GM19043 (cell line): ENCODE measurements around the gene CDH16.
"Not testable (repeated sequence)": the region's sequence is repeated elsewhere in the genome, so short reads cannot be mapped to it uniquely, and the experiment has no call there.

Experiments used
- ATAC-seq: cut with Tn5 transposase; IDR thresholded peaks from one replicate; pipeline ENCODE4 v1.9.1; 2021; ENCODE audit warnings: low read depth; ENCODE audit not compliant: unreplicated experiment

The CDH16 gene, protein sequence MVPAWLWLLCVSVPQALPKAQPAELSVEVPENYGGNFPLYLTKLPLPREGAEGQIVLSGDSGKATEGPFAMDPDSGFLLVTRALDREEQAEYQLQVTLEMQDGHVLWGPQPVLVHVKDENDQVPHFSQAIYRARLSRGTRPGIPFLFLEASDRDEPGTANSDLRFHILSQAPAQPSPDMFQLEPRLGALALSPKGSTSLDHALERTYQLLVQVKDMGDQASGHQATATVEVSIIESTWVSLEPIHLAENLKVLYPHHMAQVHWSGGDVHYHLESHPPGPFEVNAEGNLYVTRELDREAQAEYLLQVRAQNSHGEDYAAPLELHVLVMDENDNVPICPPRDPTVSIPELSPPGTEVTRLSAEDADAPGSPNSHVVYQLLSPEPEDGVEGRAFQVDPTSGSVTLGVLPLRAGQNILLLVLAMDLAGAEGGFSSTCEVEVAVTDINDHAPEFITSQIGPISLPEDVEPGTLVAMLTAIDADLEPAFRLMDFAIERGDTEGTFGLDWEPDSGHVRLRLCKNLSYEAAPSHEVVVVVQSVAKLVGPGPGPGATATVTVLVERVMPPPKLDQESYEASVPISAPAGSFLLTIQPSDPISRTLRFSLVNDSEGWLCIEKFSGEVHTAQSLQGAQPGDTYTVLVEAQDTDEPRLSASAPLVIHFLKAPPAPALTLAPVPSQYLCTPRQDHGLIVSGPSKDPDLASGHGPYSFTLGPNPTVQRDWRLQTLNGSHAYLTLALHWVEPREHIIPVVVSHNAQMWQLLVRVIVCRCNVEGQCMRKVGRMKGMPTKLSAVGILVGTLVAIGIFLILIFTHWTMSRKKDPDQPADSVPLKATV

DNA sequence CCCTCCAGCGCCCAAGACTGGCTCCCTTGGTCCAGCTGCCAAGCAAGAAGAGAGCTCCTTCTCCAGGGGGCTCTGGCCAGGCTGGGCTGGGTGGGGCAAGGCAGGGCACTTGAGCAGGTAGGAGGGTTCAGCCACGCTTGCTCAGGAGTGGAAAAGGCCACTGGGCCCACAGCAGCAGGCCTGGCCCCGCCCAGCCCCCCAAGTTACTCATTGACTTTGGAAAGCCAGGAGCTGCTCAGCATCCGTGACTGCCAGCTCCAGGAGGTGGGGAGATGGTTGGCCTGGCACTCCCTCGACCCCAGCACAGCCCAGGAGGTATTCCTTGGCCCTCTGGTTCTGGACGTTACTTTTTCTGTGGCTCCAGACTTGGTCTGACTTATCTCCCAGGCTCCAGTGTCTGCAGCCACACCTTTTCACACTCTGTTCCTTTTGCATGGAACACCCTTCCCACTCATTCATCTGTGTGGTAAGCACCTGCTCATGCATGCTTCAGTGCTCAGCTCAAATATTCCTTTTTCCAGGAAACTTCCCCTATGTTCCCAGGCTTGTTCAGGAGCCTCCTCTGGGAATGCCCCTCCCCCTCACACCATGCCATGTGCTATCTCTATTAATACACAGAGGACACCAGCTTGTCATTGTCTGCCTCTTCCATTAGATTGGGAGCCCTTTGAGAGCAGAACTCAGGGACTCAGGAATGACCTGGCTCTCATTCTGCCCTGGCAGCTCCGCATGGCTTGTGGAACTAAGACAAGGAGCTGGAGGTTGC lies at the start of gene CDH16:
TSS of gene CDH16 (minus strand) at position 83 of the 766 bp plus-strand sequence. CDS start 820 bp downstream, outside the sequence.
- ATAC-seq = no peak

DNA sequence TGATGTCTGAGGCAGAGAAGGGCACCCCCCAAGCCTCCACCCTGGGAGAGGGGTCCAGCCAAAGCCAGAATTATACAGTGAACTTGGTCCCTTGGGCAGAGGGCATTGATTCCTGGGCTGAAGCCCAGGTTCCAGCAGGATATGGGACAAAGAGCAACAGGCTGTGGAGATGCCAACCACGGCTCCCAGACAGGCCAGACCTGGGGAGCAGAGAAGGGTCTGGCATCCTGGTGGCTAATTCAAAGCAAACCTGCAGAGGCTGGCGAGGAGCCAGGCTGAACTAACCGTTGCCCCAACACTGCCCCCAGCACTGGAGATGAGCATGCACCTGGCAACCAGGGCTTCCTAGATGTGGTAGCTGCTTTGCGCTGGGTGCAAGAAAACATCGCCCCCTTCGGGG lies 45.4 kb upstream of the CDH16 start:
- no peak for ATAC-seq

DNA sequence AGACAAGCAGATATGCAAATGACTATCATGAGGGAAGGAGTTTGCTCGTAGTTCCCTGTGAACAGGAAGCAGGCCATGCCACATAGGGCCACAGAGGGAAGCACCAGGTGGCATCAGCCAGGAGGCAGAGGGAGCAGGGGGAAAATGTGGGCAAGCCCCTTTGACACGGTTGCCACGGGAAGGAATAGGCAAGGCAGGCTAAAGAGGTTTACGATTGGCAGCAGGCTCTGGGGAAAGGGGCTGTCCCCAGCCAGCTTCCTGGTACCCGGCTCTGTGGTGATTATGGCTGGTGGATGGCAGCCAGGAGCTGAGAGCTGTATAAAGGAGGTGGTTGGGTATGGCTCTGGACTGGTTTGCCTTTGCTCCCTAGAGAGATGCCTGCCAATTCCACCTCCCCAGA lies 43.2 kb upstream of the CDH16 start:
- ATAC-seq = no peak

DNA sequence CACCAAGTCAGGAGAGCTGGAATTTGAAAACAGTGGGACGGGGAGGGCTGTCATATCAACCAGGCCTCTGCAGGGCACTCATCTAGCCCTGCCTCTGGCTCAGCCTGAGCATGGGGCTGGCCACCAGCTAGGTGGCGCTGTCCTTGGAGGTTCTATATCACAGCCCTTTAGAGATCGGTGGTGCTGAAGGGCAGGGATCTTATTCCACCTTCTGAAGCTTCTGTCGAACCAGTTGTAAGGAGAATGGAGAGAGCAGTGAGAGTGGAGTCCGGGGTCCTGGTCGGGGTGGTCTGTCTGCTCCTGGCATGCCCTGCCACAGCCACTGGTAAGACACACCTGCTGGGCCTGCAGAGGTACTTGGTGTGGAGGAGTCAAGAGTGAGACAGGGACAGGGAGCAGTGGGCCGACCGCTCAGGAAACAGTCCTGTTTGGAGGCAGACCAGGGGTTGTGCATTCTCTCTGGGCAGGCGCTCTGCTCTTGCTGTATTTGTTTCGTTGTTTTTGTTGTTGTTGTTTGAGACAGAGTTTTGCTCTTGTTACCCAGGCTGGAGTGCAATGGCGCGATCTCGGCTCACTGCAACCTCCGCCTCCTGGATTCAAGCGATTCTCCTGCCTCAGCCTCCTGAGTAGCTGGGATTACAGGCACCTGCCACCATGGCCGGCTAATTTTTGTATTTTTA lies 42.5 kb upstream of the CDH16 start, which contains the start of gene CES3:
TSS of gene CES3 (plus strand) at position 202 of the 680 bp plus-strand sequence. CDS start at position 244, 42 bp downstream.
- peak; percentile 91 for ATAC-seq

DNA sequence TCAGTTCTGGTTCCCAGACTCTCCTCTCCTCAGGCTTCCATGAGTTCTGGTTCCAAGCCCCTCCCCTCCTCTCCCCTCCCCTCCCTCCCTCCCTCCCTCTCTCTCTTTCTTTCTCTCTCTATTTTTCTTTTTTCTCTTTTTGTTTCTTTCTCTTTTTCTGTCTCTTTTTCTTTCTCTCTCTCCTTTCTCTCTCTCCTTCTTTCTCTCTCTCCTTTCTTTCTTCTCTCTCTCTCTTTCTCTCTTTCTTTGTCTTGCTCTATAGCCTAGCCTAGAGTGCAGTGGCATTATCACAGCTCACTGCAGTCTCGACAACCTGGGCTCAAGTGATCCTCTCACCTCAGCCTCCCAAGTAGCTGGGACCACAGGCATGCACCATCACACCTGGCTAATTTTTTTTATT lies 41.6 kb upstream of the CDH16 start:
- ATAC-seq = no peak

DNA sequence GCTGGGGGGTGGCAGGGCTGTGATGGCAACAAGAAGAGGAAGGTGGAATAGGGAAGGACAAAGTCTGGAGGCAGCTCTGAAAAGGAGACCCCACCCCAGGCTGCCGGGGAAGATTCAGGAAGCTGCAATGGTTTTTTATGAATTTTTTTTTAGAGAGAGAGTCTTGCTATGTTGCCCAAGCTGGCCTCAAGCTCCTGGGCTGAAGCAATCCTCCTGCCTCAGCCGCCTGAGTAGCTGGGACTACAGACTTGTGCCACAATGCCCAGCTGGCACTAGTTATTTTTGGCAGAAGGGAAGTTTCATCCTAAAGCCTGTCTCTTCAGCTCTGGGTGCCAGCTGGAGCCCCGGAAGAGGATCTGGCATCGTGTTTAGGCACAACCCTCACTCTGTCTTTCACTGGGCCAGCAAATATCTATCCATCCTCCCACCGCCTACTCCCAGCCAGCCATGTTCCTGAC lies 41.0 kb upstream of the CDH16 start:
- no peak for ATAC-seq

DNA sequence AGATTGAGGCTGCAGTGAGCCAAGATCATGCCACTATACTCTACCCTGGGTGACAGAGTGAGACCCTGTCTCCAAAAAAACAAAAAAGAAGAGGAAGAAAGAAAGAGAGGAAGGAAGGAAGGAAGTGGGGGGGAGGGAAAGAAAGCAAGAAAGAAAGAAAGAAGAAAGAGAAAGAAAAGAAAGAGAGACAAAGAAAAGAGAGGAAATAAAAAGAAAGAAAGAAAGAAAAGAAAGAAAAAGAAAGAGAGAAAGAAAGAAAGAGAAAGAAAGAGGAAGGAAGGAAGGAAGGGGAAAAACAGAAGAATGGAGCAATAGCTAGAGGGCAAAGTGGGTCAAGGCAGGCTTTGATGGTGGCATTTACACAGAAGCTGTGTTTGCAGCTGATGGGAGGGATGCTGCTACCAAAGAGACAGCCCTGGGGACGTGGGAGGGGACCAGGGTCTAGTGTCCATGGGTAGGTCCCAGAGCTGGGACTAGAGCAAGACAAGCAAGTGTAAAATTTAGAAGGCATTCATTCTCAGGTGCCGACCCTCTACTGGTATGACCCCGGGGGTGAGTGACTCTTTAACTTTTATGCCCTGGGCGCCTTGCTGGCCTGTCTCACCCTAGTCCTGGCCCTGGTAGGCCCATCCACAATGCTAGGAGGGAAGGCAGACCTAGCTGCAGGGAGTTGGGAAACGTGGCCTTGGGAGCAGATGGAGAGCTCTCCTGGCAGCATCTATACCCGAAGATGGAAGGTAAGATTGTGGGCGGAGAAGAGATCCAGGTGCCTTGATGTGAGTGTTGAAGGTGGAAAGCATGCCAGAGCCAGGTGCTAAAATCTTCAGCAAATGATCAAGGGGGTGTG lies 40.4 kb upstream of the CDH16 start:
- no peak for ATAC-seq

DNA sequence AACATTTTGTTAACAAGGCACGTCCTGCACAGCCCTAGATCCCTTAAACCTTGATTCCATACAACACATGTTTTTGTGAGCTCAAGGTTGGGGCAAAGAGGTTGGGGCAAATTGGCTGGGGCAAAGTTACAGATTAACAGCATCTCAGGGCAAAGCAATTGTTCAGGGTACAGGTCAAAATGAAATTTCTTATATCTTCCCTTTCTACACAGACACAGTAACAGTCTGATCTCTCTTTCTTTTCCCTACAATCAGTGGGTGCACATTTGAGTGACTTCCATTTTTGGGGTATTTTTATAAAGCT lies 37.4 kb upstream of the CDH16 start:
- ATAC-seq = not testable (repeated sequence)

DNA sequence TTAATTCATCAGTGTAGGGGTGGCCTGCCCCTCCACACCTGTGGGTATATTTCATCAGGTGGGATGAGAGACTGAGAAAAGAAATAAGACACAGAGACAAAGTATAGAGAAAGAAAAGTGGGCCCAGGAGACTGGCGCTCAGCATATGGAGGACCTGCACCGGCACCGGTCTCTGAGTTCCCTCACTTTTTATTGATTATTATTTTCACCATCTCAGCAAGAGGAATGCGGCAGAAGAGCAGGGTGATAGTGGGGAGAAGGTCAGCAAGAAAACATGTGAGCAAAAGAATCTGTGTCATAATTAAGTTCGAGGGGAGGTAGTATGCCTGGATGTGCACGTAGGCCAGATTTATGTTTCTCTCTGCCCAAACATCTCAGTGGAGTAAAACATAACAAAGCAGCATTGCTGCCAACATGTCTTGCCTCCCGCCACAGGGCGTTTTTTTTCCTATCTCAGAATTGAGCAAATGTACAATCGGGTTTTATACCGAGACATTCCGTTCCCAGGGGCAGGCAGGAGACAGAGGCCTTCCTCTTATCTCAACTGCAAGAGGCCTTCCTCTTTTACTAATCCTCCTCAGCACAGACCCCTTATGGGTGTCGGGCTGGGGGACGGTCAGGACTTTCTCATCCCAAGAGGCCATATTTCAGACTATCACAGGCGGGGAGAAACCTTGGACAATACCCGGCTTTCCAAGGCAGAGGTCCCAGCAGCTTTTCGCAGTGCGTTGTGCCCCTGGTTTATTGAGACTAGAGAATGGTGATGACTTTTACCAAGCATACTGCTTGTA lies 36.9 kb upstream of the CDH16 start:
- ATAC-seq = not testable (repeated sequence)

DNA sequence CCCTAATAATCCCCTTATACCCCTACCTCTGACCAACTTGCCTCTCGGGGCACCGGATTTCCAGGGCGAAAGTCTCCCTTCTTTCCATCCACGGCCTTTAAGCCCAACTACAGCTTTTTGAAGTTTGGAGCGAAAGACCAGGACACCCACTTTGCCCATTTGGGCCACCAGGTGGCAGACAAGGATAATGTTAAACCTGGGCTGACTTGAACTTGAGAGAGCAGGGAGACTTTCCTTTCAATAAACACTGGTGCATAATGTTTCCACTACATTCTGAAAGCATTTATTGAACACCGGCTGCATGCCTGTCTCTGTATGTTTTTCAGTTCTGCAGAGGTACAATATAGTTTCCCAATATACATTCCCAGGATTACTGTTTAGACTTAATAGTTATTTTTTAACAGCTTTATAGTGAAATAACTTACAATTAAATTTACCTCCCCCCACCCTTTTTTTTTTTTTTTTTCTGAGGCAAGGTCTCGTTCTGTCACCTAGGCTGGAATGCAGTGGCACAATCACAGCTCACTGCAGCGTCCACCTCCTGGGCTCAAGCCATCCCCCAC lies 35.5 kb upstream of the CDH16 start:
- ATAC-seq = no peak

DNA sequence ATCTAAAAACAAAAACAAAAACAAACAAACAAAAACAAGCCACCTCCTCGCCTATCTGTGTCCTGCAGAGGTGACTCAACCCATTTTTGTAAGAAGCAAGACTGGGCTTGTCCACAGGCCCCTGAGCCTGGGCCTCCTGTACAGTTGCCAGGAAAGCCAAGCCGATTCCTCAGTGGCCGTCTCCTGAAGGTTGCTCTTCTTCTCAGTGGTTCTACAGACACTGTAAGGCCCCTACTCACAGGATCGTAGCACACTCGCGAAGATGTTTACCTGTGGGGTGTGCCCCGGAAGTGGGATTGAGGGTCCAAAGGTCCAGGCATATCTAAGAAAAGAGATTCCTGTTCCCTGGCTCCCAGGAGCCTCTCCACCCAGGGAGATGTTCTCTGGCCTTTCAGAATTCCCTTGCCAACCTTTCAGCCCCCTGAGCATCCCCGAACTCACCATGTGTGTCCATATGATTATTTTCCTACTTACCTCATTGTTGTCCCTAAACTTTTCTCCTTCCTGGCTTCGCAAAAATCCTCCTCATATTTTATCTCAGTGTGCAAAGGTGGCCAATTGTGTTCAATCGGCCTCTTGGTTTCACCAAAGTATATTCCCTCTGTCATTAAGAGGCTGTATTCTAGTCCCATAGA lies 34.9 kb upstream of the CDH16 start:
- ATAC-seq = no peak

DNA sequence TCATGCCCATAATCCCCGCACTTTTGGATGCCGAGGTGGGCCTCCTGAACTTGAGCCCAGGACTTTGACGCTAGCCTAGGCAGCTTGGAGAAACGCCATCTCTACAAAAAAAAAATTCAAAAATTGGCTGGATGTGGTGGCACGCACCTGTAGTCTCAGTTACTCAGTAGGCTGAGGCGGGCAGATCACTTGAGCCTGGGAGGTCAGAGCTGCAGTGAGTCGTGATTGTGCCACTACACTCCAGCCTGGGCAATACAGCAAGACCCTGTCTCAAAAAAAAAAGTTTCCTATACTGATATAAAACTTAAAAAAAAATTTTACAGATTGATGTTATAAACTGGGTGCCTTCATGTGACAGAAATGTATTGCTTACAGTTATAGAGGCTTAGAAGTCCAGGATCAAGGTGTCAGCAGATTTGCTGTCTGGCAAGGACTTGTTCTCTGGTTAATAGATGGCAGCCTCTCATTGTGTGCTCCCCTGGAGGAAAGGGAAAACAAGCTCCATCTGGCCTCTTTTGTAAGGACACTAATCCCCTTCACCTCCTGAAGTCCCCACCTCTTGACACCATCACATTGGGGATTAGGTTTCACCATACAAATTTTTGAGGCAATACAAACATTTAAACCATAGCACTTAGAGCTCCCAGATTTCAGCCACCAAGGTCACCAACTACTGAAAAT lies 33.9 kb upstream of the CDH16 start:
- ATAC-seq = no peak

DNA sequence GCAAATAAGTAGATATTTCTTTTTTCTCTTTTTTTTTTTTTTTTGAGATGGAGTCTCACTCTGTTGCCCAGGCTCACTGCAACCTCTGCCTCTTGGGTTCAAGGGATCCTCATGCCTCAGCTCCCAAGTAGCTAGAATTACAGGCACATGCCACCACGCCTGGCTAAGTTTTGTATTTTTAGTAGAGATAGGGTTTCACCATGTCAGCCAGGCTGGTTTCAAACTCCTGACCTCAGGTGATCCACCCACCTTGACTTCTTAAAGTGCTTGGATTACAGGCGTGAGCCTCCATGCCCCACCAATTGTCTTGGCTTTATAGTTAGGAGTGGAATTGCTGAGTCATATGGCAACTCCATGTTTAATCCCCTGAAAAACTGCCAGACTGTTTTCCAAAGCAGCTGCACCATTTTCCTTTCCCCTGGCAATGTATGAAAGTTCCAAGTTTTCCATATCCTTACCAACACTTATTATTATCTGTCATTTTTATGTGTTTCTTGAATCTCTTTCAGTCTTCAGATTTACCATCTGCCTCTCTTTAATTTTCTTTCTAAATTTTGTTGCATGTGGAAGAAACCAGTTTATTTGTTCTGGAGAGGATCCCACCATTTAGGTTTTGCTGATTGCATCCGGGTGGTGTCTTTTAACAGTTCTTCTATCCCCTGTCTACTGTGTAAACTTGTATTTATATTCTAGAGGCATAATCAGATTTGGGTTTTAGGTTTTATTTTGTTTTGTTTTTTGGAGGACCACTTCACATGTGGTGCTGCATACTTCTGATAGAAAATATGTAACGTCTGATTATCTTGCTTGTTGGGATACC lies 32.5 kb upstream of the CDH16 start:
- no peak for ATAC-seq

DNA sequence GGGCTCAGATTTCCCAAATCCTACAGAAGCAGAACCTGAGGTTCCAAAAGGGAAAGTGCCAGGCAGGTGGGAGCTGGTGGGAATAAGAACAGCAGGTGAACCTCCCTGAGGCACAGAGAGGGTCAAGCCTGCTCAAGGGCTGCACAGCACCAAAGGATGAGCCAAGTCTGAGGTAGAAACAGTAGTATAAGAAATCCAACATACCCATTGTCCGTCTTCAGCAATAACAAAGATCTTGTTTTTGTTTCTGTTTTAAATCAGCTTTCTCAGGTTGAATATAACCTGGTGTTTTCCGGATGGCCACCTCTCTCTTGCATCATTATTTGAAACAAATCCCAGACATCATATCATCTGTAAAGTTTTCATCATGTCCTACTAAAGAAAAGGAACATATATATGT lies 31.8 kb upstream of the CDH16 start:
- no peak for ATAC-seq

DNA sequence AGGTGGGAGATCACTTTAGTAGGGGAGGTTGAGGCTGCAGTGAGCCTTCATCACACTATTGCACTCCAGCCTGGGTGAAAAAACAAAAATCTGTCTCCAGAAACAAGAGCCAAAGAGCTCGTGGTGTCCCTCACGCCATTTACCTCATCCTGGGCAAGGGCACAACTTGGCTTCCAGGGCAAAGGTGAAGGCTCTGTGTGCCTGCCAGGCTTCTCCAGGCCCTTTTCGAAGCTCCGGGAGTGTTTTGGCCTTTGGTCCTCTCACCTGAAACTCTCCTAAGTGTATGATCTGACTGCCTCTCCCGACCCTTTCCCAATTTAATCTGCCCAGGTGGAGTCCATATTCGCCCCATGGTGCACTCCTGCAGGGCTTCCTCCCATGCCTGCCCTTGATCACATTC lies 30.8 kb upstream of the CDH16 start:
- no peak for ATAC-seq

DNA sequence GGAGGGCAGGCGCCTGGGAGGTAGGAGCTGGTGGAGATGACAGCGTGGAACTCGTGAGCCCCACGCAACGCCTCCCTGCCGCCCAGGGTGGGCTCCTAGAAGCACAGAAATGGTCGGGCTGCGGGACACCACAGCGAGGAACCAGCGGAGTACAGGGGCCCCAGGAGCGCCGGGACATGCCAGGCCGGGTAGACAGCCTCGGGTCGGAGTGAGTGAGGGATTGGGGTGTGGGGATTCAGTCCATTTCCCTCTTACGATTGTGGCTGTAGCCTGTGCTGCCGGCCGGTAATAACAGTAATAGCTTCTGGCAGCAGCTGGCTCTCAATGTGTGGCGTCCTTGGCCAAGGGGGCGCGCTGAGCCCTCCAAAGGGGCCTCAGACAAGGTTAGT lies 30.1 kb upstream of the CDH16 start:
- no peak for ATAC-seq
